Neuron (in vitro differentiated cells): ENCODE results near the gene IFT43.

ENCODE experiments used
- H2AFZ ChIP-seq: one replicate; pipeline ENCODE4 v1.6.1; 2013; ENCODE audit warnings: low read depth, mild to moderate bottlenecking, inconsistent platforms, low read length, moderate library complexity
- H3K27me3 ChIP-seq: one replicate; pipeline ENCODE4 v1.6.1; 2013; ENCODE audit warnings: low read length; ENCODE audit not compliant: insufficient read depth
- H3K36me3 ChIP-seq: one replicate; pipeline ENCODE4 v1.6.1; 2013; ENCODE audit warnings: low read length; ENCODE audit not compliant: insufficient read depth
- H3K4me1 ChIP-seq: one replicate; pipeline ENCODE4 v1.6.1; 2013; ENCODE audit warnings: low read length; ENCODE audit not compliant: insufficient read depth
- H3K4me3 ChIP-seq: 2 replicates; pipeline ENCODE4 v1.5.1; 2013; ENCODE audit warnings: mild to moderate bottlenecking, low read length, moderate library complexity
- H3K9me3 ChIP-seq: one replicate; pipeline ENCODE4 v1.6.1; 2013; ENCODE audit warnings: low read length

The IFT43 gene

DNA sequence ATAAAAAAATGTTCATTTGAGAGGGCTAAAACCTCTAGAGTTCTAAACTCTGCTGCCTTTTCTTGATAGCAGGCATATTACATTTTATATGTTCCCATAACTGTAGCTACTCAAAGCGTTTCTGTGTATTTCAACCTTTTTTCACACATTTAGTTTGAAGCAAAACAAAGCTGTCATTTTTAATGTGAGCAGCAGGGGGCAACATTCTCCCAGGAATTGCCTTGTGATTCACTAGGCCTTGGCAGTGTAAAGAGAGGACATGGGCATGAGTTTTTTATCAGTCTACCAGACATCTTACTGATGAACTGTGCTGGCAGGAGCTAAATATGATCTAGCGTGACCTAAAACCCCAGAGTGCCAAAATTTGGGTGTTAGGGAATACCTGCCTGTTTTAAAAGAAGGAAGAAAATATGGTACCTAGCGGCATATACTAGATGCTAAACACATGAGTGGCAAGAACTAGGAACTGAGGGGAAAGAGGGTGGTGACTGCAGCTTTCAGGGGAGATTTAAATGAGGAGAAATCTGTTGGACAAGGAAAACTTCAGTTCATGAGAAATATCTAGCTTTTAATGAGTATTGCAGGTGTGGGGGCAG lies 65.3 kb downstream of the IFT43 start:
- Histone ChIP-seq H3K4me1 (peaks cover 4% of the 10 kb centered on the region), H3K27me3 (no peaks in the 10 kb centered on the region), H2AFZ (no peak overlapping the region), H3K4me3 (no peak overlapping the region), H3K36me3 (no peaks in the 10 kb centered on the region), H3K9me3 (no peaks in the 10 kb centered on the region)

DNA sequence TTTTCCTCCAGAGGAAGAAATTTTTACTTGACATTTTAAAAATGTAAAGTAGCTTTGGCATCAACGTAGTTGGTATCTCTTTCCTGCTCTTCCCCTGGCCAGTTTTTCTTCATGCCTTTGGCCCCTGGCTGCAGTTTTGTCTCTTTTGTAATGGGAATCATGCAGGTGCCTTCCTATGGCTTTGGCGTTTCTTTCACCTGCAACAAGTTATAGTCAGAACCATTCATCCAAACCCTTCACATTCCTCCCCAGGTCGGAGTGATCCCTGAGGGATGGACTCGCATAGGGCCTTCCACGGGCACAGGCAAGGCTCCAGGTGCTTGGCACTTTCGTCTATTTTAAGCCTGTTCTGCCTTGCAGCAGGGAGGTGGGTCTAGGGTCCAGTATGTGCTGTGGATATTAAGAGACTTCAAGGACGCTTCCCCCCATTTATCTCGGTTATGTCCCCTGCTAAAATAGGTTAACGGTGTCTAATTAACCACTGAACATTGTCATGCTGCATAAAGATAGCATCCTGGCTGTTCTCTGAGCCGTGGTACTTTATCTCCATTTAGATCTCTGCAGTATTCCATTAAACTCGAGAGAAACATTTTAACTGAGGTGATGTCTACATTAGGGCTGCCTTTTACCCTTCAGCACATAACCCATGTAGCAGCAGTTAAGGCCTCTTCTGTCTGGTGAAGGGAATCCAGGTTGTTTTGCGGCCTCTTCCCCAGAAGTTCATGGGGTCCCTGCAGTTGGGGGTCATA lies 66.3 kb downstream of the IFT43 start:
- no peaks in the 10 kb centered on the region for H3K27me3 ChIP-seq
- H3K36me3 ChIP-seq, result no peaks in the 10 kb centered on the region
- no peak overlapping the region for H3K4me3 ChIP-seq
- H3K4me1 ChIP-seq, result peaks cover 3% of the 10 kb centered on the region
- no peaks in the 10 kb centered on the region for H3K9me3 ChIP-seq
- no peak overlapping the region for H2AFZ ChIP-seq

DNA sequence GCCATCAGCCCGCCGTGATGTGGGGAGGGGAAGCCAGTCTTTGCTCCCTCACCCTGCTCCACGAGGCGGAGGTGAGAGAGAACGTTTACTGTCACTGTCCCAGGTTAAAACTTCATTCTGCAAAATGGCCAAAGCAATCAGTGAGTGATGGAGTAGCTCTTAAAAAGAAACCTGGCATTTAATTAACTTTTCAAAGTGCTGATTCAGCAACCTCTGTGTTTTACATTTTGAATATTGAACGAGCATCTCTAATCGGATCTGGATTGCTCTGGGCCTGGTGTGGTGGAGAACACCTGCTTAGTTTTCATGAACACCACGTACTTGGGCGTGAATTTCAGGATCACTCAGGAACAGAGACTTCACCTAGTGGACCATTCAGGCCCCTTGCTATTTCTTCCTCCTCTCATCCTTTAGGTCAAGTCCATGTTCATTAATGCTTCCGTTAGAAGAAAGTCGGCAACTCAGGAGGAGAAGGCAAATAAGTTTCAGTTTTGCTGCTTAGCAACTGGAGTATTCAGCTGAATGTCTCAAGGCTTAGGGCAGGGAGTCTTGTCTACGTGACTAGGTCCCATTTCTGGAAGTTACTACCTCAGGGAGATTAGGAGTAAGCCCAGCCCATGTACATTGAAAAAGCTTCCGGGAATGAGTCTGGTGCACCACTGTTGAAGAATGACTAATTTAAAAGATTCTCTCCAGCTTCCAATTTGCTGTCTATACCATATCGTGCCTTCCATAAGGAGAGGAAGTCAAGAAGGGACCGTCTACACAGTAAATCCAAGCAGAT lies 68.2 kb downstream of the IFT43 start:
- Histone ChIP-seq H2AFZ (no peak overlapping the region), H3K9me3 (no peaks in the 10 kb centered on the region), H3K4me3 (no peak overlapping the region), H3K36me3 (no peaks in the 10 kb centered on the region), H3K27me3 (no peaks in the 10 kb centered on the region), H3K4me1 (no peaks in the 10 kb centered on the region)

DNA sequence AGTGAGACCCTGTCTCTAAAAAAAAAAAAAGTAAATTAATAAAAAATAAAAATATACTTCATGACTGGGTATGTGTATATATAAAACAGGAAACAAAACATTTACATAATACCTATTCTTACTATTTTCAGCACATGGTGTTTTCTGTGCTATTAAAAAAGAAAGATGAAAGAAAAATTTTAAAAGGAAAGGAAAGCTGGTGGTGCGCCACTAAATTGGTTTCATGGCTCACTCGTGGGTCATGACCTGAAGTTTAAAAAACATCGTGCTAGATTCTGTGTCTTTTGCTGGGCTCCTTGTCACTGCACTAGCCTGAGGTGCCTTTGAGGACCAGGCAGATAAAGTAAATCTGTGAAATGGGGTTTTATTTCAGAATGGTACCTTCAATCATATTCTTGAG lies 69.8 kb downstream of the IFT43 start:
- H3K9me3 ChIP-seq, result no peaks in the 10 kb centered on the region
- no peaks in the 10 kb centered on the region for H3K27me3 ChIP-seq
- H2AFZ ChIP-seq, result no peak overlapping the region
- H3K36me3 ChIP-seq, result peaks cover 7% of the 10 kb centered on the region
- no peak overlapping the region for H3K4me3 ChIP-seq
- H3K4me1 ChIP-seq, result no peaks in the 10 kb centered on the region

DNA sequence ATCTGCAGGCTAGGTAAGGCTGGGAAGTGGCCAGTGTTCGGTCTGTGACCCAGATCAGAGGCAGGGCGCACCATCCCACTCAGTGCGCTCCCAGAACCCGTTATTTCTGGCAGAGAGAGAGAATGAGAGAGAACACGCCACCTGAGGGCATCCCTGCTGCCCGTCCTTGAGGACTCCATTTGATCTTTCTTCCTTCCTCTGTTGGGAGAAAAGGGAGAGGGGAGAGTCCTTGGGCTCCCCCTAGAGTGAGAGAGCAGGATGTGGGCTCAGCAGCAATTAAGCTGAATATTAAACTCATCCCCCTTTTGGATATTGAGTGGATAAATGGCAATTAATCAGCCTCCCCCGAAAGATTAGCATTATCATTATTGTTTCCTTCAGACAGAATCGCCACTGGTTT lies 70.6 kb downstream of the IFT43 start:
- no peaks in the 10 kb centered on the region for H3K9me3 ChIP-seq
- no peaks in the 10 kb centered on the region for H3K4me1 ChIP-seq
- H3K36me3 ChIP-seq, result peaks cover 9% of the 10 kb centered on the region
- H3K27me3 ChIP-seq, result no peaks in the 10 kb centered on the region
- H2AFZ ChIP-seq, result no peak overlapping the region
- H3K4me3 ChIP-seq, result no peak overlapping the region

DNA sequence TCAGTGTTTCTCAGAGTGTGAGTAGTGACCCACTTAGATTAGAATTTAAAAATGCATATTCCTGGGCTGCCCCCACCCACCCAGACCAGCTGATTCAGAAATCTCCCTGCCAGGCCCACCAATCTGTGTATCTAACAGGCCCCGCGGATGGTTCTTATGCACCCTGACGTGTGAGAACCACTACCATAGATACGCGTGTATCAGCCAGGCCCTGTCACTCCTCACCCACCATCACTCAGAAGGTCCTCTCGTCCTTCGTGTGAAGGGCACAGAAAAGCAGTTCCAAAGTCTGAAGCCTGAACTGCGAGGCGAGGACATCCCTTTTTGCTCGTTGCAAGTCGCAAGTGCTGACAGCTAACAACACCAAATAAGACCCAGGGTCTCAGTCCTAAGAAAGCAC lies 72.4 kb downstream of the IFT43 start:
- no peaks in the 10 kb centered on the region for H3K27me3 ChIP-seq
- no peaks in the 10 kb centered on the region for H3K4me1 ChIP-seq
- H3K4me3 ChIP-seq, result no peak overlapping the region
- H3K36me3 ChIP-seq, result peaks cover 9% of the 10 kb centered on the region
- no peak overlapping the region for H2AFZ ChIP-seq
- H3K9me3 ChIP-seq, result peaks cover 1% of the 10 kb centered on the region

DNA sequence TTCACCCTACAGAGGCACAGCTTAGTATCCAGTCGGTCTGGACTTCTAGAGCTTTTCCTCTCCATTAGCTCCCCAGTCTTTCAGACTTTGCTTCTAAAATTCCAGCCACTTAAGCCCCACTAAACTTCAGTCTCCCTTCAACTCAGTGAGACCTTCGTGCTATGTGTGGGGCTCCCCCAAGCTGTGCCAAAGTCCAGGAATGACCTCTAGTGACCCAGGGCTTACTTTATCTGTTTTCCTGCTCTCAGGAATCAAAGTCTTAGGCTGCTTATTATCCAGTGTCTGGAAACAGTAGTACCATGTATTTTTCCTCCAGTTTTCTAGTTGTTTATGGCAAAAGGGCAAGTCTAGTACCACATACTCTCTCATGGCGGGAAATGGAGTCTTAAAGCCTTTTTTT lies 77.8 kb downstream of the IFT43 start:
- Histone ChIP-seq H2AFZ (no peak overlapping the region), H3K4me3 (no peak overlapping the region), H3K9me3 (peaks cover 17% of the 10 kb centered on the region), H3K27me3 (no peaks in the 10 kb centered on the region), H3K36me3 (peaks cover 43% of the 10 kb centered on the region), H3K4me1 (no peaks in the 10 kb centered on the region)

DNA sequence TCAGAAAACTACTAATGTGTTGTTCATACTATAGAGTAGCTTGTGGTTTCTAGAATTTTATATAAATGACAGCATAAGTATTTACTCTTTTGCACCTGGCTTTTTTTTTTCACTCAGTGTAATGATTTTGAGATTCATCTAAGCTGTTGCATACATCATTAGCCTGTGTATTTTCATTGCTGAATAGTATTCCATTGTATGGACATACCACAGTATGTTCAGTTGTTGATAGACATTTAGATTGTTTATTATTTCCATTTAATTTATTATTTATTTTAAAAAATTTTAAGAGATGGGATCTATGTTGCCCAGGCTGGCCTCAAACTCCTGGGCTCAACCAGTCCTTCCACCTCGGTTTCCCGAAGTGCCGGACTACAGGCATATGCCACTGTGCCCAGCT lies 80.0 kb downstream of the IFT43 start:
- Histone ChIP-seq H3K9me3 (peaks cover 17% of the 10 kb centered on the region), H3K4me3 (no peak overlapping the region), H2AFZ (no peak overlapping the region), H3K36me3 (peaks cover 37% of the 10 kb centered on the region), H3K4me1 (no peaks in the 10 kb centered on the region), H3K27me3 (no peaks in the 10 kb centered on the region)

DNA sequence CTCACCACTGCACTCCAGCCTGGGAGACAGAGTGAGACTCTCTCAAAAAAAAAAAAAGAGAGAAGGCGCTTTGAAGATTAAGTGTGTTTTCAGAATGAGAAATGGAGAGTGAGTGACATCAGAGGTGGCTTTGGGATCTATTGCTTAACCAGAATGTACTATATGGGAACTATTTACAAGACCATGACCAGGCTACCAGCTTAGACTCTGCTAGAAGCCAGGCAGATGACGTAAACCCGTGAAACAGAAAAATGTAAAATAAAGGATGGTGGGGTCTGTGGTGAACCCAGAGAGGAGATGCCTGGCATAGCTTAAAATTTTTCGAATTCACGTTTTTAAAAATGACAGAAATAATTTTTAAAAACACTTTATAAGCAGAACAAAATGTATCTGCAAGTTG lies 82.0 kb downstream of the IFT43 start:
- Histone ChIP-seq H2AFZ (no peak overlapping the region), H3K27me3 (no peaks in the 10 kb centered on the region), H3K4me3 (no peak overlapping the region), H3K9me3 (peaks cover 16% of the 10 kb centered on the region), H3K36me3 (peaks cover 45% of the 10 kb centered on the region), H3K4me1 (no peaks in the 10 kb centered on the region)

DNA sequence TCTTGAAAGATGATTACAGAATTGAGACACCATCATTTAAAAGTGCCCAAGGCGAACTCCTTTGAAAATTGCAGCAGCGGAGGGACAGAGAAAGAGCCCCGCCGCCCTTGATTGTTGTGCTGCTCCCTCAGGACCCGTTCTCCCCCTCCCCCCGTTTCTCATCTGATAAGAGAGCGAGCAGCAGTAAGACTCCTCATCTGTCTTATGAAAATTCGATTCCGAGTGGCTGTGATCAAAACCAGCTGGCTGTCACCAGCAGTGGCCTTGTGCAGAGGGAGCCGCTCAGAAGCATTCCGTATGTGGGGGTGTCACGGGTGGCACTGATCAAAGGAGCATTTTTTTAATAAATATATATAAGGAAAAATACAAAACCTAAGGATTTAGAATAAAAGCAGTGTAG lies 88.2 kb downstream of the IFT43 start:
- Histone ChIP-seq H2AFZ (no peak overlapping the region), H3K4me1 (peaks cover 26% of the 10 kb centered on the region), H3K4me3 (no peak overlapping the region), H3K27me3 (no peaks in the 10 kb centered on the region), H3K36me3 (peaks cover 18% of the 10 kb centered on the region), H3K9me3 (no peaks in the 10 kb centered on the region)

DNA sequence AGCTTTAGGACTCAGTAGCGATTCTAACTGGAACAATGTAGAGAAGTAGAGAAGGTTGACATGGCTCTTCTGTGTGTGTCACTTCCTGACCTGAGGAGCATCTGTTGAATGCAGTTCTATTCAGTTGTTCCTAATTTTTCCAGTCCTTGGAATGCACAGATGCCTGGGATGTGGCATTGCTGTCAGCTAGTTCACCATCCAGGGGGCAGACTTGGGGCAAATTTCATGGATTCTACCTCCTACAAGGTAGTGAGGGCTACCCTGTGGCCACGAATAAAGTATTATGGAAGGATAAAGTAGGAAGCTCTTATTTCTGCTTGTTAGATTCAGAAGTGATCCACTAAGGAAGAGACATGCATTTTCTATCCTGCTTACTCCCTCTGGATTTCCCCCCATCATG lies 91.8 kb downstream of the IFT43 start:
- Histone ChIP-seq H3K4me3 (no peak overlapping the region), H3K9me3 (no peaks in the 10 kb centered on the region), H3K27me3 (no peaks in the 10 kb centered on the region), H2AFZ (no peak overlapping the region), H3K4me1 (peaks cover 38% of the 10 kb centered on the region), H3K36me3 (peaks cover 8% of the 10 kb centered on the region)

DNA sequence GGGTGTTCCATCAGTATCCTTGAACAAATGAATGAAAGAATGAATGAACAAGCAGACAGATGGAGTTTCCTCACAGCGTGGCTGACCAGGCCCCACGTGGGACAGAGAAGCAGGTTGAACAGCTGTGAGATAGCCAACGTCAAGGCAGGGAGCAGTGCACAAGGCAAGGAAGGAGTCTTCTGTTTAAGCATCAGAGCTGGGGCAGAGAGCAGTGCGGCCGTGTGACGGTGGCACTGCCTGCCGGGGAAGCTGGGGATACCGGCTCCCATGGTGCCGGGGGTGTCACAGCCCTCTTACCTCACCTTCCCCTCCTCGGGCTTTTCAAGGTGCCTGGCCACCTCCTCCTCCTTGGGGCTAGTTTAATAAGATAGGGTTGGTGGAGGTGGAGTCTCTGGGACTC lies 92.9 kb downstream of the IFT43 start:
- Histone ChIP-seq H2AFZ (no peak overlapping the region), H3K4me3 (no peak overlapping the region), H3K9me3 (no peaks in the 10 kb centered on the region), H3K27me3 (no peaks in the 10 kb centered on the region), H3K36me3 (peaks cover 6% of the 10 kb centered on the region), H3K4me1 (peaks cover 48% of the 10 kb centered on the region)

DNA sequence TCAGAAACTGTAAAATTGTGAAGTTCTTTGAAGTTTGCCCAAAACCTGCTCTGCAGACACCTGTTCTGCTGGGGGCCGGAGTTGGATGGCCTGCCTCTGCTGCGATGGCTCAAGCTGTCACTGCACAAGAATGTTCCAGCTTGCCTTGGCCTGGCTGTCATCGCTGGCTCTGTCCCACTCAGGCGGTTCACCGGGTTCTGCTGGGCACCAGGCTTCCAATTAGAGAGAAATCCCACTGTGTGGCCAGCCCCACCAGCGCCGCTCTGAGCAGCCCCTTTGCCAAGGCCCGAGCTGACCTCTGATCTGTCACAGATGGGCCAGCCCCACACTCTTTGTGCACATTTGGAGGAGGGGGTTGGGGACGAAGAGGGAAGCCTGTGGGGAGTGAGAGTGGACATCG lies 94.5 kb downstream of the IFT43 start:
- Histone ChIP-seq H3K9me3 (no peaks in the 10 kb centered on the region), H3K36me3 (peaks cover 2% of the 10 kb centered on the region), H3K4me1 (peaks cover 54% of the 10 kb centered on the region), H2AFZ (no peak overlapping the region), H3K4me3 (no peak overlapping the region), H3K27me3 (no peaks in the 10 kb centered on the region)
